ENCODE data around the gene CA6.

DNA sequence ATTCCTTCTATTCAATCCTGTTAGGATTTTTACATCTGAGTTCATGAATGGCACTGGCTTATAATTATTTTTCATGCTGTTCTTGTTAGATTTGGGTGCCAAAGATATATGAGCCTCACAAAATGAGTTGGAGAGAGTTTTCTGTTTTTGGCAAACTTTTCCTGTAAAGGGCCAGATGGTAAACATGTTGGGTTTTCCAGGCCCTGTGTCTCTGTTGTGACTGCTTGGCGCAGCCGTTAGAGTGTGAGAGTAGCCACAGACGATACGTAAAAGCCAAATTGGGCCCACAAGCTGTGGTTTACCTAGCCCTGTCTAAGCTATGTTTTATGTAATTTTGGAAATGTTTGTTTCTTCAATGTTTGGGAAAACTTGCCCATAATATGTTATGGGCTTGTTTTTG, 15.6 kb upstream of the CA6 start:
- TF ChIP-seq USF2 (CRISPR knock-in tag; IDR thresholded peaks at IDR 0.05), result no peak
- no peak for TF ChIP-seq ATF2 (CRISPR knock-in tag; IDR thresholded peaks at IDR 0.05; ENCODE audit: borderline replicate concordance, low read depth)
- no peak for TF ChIP-seq AFF4 (CRISPR knock-in tag; IDR thresholded peaks at IDR 0.05; ENCODE audit: borderline replicate concordance)
- TF ChIP-seq SOX15 (CRISPR knock-in tag; IDR thresholded peaks at IDR 0.05), result no peak
- no peak for TF ChIP-seq ESRRA (CRISPR knock-in tag; IDR thresholded peaks at IDR 0.05; ENCODE audit: borderline replicate concordance)
- TF ChIP-seq, protein P1, sequence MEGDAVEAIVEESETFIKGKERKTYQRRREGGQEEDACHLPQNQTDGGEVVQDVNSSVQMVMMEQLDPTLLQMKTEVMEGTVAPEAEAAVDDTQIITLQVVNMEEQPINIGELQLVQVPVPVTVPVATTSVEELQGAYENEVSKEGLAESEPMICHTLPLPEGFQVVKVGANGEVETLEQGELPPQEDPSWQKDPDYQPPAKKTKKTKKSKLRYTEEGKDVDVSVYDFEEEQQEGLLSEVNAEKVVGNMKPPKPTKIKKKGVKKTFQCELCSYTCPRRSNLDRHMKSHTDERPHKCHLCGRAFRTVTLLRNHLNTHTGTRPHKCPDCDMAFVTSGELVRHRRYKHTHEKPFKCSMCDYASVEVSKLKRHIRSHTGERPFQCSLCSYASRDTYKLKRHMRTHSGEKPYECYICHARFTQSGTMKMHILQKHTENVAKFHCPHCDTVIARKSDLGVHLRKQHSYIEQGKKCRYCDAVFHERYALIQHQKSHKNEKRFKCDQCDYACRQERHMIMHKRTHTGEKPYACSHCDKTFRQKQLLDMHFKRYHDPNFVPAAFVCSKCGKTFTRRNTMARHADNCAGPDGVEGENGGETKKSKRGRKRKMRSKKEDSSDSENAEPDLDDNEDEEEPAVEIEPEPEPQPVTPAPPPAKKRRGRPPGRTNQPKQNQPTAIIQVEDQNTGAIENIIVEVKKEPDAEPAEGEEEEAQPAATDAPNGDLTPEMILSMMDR (IDR thresholded peaks at IDR 0.05), result no peak
- TF ChIP-seq ZBTB21 (CRISPR knock-in tag; IDR thresholded peaks at IDR 0.05; ENCODE audit: borderline replicate concordance), result no peak
- TF ChIP-seq NR1H2 (CRISPR knock-in tag; IDR thresholded peaks at IDR 0.05), result no peak

Measured in WTC11 (cell line).